ENCODE measurements around the gene SMYD3.

Gene SMYD3

GRCh38 chr1:245700631-245701030 is 806.4 kb downstream of the SMYD3 start:
- no peak for DNase-seq (ENCODE audit: low read depth in 2 of 3, low spot score in 2 of 3)

All from activated CD8-positive, alpha-beta memory T cell treated with anti-CD3 and anti-CD28 coated beads for 48 hours (primary cell).